ENCODE measurements around the gene VNN1. TPM values are rescaled to one million over a fixed set of nuclear protein-coding genes. Genes with fewer than 3 reads are reported as not detected.
"Not testable (repeated sequence)": the region's sequence is repeated elsewhere in the genome, so short reads cannot be mapped to it uniquely, and the experiment has no call there.

Gene VNN1
- total RNA-seq, 1 experiment from 2014 or later, result 6.6 TPM

GRCh38 chr6:132671295-132671694 is 42.6 kb downstream of the VNN1 start:
- DNase-seq (ENCODE audit: low read depth), result no peak

- DNase-seq (ENCODE audit: low read depth), result peak; percentile 39
Measured at GRCh38 chr6:132669690-132670291, 44.1 kb downstream of the VNN1 start.

- DNase-seq (ENCODE audit: low read depth), result no peak
Measured at GRCh38 chr6:132666118-132666517, 47.7 kb downstream of the VNN1 start.

GRCh38 chr6:132664309-132665034 is 49.4 kb downstream of the VNN1 start:
- no peak for DNase-seq (ENCODE audit: low read depth)

GRCh38 chr6:132663661-132664060 is 50.2 kb downstream of the VNN1 start:
- no peak for DNase-seq (ENCODE audit: low read depth)

- no peak for DNase-seq (ENCODE audit: low read depth)
Measured at GRCh38 chr6:132661906-132662305, 51.9 kb downstream of the VNN1 start.

GRCh38 chr6:132659082-132659481 is 54.8 kb downstream of the VNN1 start, which contains the start of gene TAAR1:
TAAR1 (minus strand) TSS chr6:132659182; CDS start chr6:132646003, 13,179 bp downstream.
- no peak for DNase-seq (ENCODE audit: low read depth)

- no peak for DNase-seq (ENCODE audit: low read depth)
Measured at GRCh38 chr6:132651062-132651461, 62.8 kb downstream of the VNN1 start.

GRCh38 chr6:132650429-132650828 is 63.4 kb downstream of the VNN1 start:
- DNase-seq (ENCODE audit: low read depth), result no peak

GRCh38 chr6:132648828-132649227 is 65.0 kb downstream of the VNN1 start:
- peak; percentile 49 for DNase-seq (ENCODE audit: low read depth)

GRCh38 chr6:132648356-132648755 is 65.5 kb downstream of the VNN1 start:
- peak; percentile 88 for DNase-seq (ENCODE audit: low read depth)

GRCh38 chr6:132643547-132643946 is 70.3 kb downstream of the VNN1 start:
- no peak for DNase-seq (ENCODE audit: low read depth)

- not testable (repeated sequence) for DNase-seq (ENCODE audit: low read depth)
Measured at GRCh38 chr6:132637135-132637534, 76.7 kb downstream of the VNN1 start.

GRCh38 chr6:132635906-132636305 is 77.9 kb downstream of the VNN1 start:
- DNase-seq (ENCODE audit: low read depth), result not testable (repeated sequence)

- DNase-seq (ENCODE audit: low read depth), result not testable (repeated sequence)
Measured at GRCh38 chr6:132635288-132635687, 78.6 kb downstream of the VNN1 start.

- DNase-seq (ENCODE audit: low read depth), result no peak
Measured at GRCh38 chr6:132634796-132635195, 79.1 kb downstream of the VNN1 start.

- no peak for DNase-seq (ENCODE audit: low read depth)
Measured at GRCh38 chr6:132633362-132633761, 80.5 kb downstream of the VNN1 start.

Other genes with a start within 250 kb of the VNN1 start
- gene STX7, start 200.9 kb downstream of the VNN1 start, total RNA-seq (2014; rRNA removed), result 34.1 TPM in 2 replicates
- not detected in 2 replicates for gene TAAR9, start 175.8 kb downstream of the VNN1 start, total RNA-seq (2014; rRNA removed)
- gene TAAR8, start 161.4 kb downstream of the VNN1 start, total RNA-seq (2014; rRNA removed), result not detected in 2 replicates
- gene TAAR6, start 143.7 kb downstream of the VNN1 start, total RNA-seq (2014; rRNA removed), result not detected in 2 replicates
- not detected in 2 replicates for gene TAAR5, start 124.3 kb downstream of the VNN1 start, total RNA-seq (2014; rRNA removed)
- not detected in 2 replicates for gene TAAR2, start 89.8 kb downstream of the VNN1 start, total RNA-seq (2014; rRNA removed)
- not detected in 2 replicates for gene TAAR1, start 54.9 kb downstream of the VNN1 start, total RNA-seq (2014; rRNA removed)
- 0.19 TPM in 1 of 2 replicates, not detected in the other for gene VNN2, start 43.8 kb upstream of the VNN1 start, total RNA-seq (2014; rRNA removed)
- gene SLC18B1, start 84.6 kb upstream of the VNN1 start, total RNA-seq (2014; rRNA removed), result 6.3 and 8.8 TPM in 2 replicates
- 1,162 and 1,423 TPM in 2 replicates for gene RPS12, start 100.5 kb upstream of the VNN1 start, total RNA-seq (2014; rRNA removed)

Measured in LHCN-M2 (cell line).